Fibroblast of mammary gland (primary cell): ENCODE results near the gene ATP6V1C2.
"Not testable (repeated sequence)": the region's sequence is repeated elsewhere in the genome, so short reads cannot be mapped to it uniquely, and the experiment has no call there.

Source experiments
- DNase-seq: peaks from one replicate; pipeline ENCODE4 v3.0.0-alpha.2; 2010; ENCODE audit warnings: low read depth
- H3K4me3 ChIP-seq: 2 replicates; pipeline ENCODE4 v1.5.1; 2011; ENCODE audit warnings: low read depth, mild to moderate bottlenecking, low read length, moderate library complexity; ENCODE audit not compliant: control insufficient read depth
- TF ChIP-seq, protein P1 (sequence below): conservative IDR thresholded peaks from 2 replicates; pipeline ENCODE4 v1.5.1; 2011; ENCODE audit warnings: low read depth, low read length, inconsistent platforms; ENCODE audit not compliant: control insufficient read depth, insufficient read depth

Gene ATP6V1C2

DNA sequence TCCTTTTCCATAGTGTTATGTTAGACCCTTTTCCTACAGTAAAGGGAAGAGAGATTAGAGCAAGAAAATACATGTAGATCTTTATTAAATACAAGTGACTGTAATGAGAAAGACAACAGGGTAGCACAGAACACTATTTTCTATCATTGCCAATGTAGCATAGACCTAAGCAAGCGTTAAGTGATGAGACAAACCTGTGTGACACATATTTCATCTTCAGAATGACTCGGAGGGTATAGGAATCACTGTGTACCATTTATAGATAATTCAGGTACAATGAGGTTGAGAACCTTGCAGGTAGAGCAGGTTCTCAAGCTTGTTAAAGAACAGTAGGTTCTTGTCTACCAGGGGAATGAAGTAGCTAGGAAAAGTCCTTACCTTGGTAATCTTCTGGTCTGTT is 75.3 kb downstream of the ATP6V1C2 start:
- no peak overlapping the region for H3K4me3 ChIP-seq
- TF ChIP-seq, protein P1, sequence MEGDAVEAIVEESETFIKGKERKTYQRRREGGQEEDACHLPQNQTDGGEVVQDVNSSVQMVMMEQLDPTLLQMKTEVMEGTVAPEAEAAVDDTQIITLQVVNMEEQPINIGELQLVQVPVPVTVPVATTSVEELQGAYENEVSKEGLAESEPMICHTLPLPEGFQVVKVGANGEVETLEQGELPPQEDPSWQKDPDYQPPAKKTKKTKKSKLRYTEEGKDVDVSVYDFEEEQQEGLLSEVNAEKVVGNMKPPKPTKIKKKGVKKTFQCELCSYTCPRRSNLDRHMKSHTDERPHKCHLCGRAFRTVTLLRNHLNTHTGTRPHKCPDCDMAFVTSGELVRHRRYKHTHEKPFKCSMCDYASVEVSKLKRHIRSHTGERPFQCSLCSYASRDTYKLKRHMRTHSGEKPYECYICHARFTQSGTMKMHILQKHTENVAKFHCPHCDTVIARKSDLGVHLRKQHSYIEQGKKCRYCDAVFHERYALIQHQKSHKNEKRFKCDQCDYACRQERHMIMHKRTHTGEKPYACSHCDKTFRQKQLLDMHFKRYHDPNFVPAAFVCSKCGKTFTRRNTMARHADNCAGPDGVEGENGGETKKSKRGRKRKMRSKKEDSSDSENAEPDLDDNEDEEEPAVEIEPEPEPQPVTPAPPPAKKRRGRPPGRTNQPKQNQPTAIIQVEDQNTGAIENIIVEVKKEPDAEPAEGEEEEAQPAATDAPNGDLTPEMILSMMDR, result no peak
- DNase-seq, result no peak

DNA sequence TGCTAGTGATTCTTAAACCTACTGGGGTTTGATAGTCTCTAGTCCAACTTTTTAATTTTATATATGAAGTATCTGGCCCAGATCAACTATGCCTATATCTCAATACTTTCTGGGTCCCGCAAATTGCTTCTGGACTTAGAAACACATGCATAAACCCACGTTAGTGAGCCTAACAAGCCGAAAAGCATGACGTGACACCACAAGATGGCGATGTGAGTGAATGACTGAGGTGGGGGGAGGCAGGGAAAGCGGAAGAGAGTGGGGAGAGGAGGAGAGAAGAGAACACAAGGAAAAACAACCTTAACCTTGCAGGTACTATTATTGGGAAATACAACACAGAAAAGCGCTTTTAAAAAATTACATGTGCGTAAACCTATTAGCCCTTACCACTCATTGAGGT is 77.4 kb downstream of the ATP6V1C2 start:
- peak; percentile 14 for DNase-seq
- H3K4me3 ChIP-seq, result no peak overlapping the region
- TF ChIP-seq, protein P1, result no peak

DNA sequence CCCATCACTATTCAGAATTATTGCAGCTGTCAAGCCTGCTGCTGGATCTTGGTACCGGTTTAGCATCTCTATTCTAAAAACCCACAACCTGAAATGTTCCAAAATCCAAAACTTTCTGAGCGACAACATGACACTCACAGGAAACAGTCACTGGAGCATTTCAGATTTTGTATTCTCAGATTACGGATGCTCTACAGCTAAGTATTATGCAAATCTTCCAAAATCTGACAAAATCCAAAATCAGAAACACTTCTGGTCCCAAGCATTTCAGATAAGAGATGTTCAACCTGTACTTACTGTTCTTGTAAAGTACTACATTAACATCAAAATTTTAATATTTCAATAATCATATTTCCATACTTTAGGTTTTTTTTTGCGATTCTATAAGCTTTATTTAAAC is 78.7 kb downstream of the ATP6V1C2 start:
- no peak for DNase-seq
- TF ChIP-seq, protein P1, result no peak
- H3K4me3 ChIP-seq, result no peak overlapping the region

DNA sequence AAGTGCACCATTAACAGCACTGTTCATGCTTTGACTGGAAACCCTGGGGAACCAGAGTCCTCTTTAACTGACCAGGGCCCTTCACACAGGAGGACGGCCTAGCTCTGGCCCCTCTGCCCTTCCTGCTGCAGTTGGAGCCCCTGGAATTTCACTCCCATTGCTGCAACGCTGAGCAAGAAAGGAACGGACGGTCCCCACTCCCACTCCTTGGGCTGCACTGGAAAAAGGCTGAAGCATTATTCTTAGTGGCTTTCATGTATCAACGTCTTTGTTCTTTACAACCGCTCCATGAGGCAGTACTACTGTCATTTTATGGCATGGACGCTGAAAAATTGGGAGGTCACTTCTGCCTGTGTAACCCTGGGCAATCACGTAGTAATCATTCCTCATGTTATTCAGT is 81.2 kb downstream of the ATP6V1C2 start:
- no peak overlapping the region for H3K4me3 ChIP-seq
- DNase-seq, result no peak
- TF ChIP-seq, protein P1, result no peak

DNA sequence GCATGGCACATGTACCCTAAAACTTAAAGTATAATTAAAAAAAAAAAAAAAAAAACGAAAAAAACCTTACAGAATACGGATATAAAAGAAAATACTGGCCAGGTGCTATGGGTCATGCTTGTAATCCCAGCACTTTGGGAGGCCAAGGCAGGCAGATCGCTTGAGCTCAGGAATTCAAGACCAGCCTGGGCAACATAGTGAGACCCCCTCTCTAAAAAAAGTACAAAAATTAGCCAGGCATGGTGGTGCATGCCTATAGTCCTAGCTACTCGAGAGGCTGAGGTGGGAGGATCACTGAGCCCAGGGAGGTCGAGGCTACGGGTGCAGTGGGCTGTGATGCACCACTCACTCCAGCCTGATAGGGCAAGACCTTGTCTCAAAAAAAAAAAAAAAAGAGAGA is 84.6 kb downstream of the ATP6V1C2 start:
- DNase-seq, H3K4me3 ChIP-seq: not testable (repeated sequence)

DNA sequence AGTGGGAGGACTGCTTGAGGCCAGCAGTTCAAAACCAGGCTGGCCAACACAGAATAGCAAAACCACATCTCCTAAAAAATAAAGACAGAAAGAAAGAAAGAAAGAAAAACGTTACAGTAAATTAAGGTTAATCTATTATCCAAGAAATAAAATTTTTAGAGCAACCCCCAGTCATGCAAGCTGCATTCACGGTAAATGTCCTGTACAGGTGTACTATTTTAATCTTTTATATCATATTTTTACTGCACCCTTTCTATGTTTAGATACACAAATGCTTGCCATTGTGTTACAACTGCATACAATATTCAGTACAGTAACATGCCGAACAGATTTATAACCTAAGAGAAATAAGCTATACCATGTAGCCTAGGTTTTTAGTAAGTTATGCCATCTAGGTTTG is 85.1 kb downstream of the ATP6V1C2 start:
- DNase-seq, result no peak
- no peak overlapping the region for H3K4me3 ChIP-seq
- TF ChIP-seq, protein P1, result no peak

DNA sequence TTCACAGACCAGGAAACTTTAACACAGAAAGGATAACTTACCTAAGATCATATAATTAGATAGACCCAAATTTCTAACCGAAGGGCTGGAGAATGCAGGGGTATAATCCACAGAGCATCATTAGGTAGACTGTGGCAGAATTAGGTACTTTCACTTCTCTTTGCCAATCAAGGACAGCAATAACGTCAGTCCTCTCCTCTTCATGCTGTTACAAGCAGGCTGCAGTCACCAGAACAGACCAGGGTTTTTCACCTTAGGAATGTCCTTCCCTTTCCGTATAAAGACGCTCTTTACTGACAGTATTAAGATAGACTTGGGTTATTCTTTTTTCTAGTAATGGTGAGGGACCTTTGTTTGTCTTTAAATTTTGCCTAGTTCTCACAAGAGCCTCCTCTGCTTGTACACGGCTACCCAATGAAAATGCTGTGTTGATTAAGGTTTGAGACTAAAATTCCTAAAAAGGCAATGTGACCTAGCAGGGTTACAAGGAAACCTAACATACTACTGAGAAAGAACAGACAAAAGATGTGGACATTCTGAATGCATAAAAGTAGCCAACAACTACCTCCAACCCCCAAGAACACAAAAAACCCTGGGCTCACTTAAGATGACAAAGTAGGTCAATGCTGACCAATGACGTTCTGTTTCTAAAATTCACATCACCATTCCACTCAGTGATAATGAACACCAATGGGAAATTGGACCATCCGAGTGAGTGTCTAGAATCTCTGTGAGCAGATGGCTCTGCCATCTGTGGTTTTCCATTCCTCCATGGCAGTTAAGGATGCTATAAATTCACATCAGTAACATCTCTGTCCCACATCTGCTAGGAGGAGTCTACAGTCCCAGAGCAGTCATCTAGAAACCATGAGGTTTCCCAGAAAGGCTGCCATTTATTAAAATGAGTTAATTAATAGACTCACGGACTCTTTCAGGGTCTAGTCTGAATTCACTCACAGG is 89.1 kb downstream of the ATP6V1C2 start:
- peak; percentile 31 for DNase-seq
- TF ChIP-seq, protein P1, result no peak
- peak overlapping the region; percentile 85 for H3K4me3 ChIP-seq
